Activated effector memory CD4-positive, alpha-beta T cell treated with anti-CD3 and anti-CD28 coated beads, Interleukin-2, amount 50 U/mL, for 16 hours (primary cell): ENCODE data around the gene C12orf56.

Source experiments
- DNase-seq: peaks from one replicate; pipeline ENCODE4 v3.0.0-alpha.2; 2020

The C12orf56 gene

DNA sequence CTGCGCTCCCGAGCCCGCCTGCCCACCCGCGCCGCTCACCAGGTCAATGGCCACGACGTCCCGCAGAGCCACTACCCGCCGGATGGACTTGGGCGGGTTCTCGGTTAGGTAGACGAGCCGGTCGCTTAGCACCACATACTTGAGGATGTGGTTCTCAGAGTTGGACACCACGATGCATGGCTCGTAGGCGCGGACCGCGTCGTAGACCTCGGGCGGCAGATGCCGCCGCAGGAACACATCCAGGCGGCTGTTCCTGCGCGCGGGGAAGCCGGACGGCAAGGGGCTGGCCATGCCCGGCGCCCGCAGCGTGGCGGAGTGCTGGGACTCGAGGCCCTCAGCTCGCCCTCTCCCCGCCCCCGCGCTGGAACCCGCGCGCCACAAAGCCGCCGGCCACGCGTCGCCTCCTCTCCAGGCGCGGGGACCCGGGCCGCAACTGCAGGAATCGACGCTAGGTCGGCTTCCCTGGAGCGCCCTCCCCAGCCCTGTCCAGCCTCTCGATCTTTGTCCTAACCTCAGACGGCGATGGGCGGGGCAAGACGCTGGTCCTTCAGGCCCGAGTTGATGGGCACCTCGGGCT, at the start of gene C12orf56:
Gene C12orf56 (minus strand): TSS at position 484 of the 577 bp plus-strand sequence. CDS start 193 bp downstream, at position 291.
- DNase-seq: no peak

DNA sequence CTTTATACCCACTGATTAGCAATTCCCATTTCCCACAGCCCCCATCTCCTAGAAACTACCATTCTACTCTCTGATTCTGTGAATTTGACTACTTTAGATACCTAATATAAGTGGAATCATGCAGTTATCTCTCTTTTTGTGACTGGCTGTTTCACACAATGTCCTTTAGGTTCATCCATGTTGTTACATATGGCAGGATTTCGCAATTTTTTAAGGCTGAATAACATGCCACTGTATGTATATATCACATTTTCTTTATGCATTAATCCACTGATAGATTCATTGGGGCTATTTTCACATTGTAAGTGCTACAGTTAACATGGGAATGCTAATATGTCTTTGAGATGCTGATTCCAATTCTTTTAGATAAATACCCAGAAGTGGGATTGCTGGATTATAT, 49.5 kb upstream of the C12orf56 start:
- DNase-seq: no peak

- no peak for DNase-seq
Observed at GRCh38 chr12:64433915-64434314, 43.4 kb upstream of the C12orf56 start.

- DNase-seq: no peak
Observed at GRCh38 chr12:64431791-64432190, 41.2 kb upstream of the C12orf56 start.

DNA sequence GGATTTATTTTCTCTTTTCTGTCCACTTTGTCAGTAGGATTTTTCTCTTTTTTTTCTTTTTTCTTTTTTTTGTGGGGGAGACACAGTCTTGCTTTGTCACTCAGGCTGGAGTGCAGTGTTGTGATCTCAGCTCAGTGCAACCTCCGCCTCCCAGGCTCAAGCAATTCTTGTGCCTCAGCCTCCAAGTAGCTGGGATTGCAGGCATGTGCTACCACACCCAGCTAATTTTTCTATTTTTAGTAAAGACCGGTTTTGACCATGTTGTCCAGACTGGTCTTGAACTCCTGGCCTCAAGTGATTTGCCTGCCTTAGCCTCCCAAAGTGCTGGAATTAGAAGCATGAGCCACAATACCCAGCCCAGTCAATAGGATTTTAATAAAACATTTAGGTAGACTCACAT, 40.3 kb upstream of the C12orf56 start:
- DNase-seq: no peak

- no peak for DNase-seq
Observed at GRCh38 chr12:64428956-64429355, 38.4 kb upstream of the C12orf56 start.

- no peak for DNase-seq
Observed at GRCh38 chr12:64427988-64428387, 37.4 kb upstream of the C12orf56 start.

GRCh38 chr12:64419696-64420095, 29.1 kb upstream of the C12orf56 start:
- no peak for DNase-seq

GRCh38 chr12:64418209-64418608, 27.7 kb upstream of the C12orf56 start:
- no peak for DNase-seq

GRCh38 chr12:64413884-64414283, 23.3 kb upstream of the C12orf56 start:
- DNase-seq: no peak

GRCh38 chr12:64412459-64412858, 21.9 kb upstream of the C12orf56 start:
- DNase-seq: no peak

DNA sequence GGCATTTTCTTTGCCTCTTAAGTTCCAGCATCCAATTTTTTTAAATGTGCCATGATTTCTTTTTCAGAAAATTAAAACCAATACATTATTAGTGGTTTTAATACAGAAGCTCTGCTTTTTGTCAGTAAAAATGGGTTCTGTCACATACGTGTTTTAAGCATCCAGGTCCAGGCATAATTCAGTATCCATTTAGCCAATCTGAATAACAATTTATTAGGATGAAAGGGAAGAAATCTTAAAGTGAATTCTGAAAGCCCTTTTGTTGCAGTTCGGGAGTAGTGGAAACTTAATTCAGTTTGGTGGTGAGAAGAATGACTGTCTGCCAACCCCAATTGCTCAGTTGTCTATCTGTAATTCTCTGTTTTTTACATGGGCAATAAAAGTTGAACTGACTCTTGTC, 20.9 kb upstream of the C12orf56 start:
- no peak for DNase-seq

- DNase-seq: no peak
Observed at GRCh38 chr12:64407342-64408223, 17.0 kb upstream of the C12orf56 start.

DNA sequence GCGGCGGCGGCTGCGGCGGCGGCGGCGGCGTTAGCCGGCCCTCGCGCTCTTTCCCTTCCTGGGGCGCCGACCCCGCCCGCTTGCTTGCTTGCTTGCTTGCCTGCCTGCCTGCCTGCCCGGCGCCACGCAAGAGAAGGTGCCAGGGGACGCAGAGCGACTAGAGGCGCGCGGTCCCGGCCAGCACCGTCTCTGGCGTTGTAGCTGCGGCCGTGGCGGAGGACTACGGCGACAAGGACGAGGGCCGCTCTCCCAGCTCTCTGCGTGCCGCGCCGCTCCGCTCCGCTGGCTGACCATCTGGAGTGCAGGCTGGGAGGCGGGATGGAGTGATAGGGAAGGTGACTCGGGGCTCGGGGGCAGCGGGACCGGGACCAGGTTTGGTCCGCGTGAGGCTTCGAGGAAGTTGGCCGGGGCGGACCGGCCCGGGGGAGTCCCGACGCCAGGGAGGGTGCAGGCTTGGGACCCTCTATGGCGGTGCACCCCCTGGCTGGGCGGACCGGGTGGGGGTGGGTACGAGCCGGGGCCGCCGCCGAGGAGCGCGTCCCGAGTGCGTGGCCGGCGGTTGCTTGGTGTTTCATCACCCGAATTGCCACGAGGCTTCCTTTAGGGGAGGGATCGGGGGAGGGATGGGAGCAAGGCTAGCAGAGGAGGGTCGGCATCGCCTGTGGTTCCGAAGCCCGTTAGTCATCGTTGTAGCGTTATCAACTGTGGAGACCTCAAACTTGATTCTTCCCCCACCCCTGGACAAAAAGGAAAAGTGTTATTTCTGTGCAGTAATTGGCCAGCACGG, 14.1 kb upstream of the C12orf56 start:
- DNase-seq: peak; percentile 88

GRCh38 chr12:64403707-64404469, 13.3 kb upstream of the C12orf56 start, which contains the start of gene XPOT:
Gene XPOT, plus strand, starts transcription at chr12:64404392. Its CDS starts 5,644 bp downstream, at chr12:64410036.
- peak; percentile 97 for DNase-seq

DNA sequence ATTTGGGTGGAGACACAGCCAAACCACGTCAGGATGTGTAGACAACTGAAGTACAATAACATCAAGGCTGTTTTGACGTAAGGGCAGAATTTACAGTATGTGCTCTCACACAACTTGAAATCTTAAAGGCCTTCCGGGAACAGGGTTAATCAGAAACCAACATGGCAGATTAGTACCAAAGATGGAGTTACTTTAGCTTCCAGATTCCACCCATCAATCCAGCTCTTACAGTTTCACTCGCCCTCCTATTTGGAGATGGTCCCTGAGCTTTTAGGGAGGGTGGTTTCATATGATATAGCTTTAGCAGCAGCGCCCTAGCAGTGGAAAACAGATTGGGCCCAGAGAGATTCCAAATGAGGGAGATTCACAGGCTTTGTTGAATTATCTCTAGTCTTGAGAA, 11.6 kb upstream of the C12orf56 start:
- DNase-seq: no peak

- DNase-seq: peak; percentile 71
Observed at GRCh38 chr12:64400041-64400440, 9.5 kb upstream of the C12orf56 start.

DNA sequence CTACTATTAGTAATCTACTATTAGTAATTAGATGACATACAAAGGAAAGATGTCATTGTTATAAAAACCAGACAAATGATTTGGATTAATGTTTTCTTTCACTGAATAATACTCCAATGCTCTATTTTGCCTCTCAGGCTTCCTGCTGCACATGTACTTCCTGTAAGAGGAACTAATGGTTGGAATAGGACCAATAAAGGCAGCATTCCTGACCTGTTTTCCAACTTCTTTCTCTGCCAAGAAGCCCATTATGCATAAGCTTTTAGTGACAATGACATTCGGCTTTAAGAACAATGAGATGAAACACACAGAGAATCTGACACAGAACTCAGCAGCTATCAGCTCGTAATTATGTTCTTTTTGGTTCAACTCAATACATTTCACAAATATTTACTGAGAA, 5.2 kb upstream of the C12orf56 start:
- DNase-seq: no peak

DNA sequence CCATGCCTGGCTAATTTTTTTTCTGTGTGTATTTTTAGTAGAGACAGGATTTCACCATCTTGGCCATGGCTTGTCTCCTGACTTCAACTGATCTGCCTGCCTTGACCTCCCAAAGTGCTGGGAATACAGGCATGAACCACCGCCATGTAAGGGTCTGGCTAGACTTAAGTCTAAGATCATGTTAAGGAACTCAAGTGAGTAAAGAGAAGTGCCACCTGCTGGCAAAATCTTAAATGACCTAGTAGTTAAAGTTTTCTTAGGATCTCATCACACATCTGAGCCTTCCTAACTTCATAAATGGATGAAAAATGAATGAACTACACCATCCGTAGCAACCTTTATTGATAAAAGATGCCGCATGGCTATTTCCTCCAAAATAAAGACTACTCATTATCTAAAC, 1.7 kb upstream of the C12orf56 start:
- DNase-seq: no peak

GRCh38 chr12:64389154-64389553, 1.4 kb downstream of the C12orf56 start:
- DNase-seq: no peak

DNA sequence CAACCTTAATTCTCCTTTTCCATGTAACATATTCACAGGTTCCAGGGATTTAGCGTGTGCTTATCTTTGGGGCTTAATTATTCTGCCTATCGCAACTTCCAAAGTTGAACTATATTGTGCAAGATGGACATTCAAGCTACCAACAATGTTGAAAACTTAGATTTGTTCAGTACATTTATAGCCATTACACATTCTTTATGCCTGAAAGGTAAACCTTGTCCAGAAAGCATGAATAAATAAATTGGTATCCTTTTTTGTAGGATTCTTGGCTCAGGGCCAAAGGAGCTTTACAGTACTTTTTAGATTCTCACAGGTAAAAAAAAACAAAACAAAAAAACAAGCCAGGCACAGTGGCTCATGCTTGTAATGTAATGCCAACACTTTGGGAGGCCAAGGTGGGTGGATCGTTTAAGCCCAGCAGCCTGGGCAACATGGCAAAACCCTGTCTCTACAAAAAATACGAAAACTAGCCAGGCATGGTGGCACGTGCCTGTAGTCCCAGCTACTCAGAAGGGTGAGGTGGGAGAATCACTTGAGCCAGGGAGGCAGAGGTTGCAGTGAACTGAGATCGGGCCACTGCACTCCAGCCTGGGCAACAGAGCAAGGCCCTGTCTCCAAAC, 3.3 kb downstream of the C12orf56 start:
- no peak for DNase-seq

- DNase-seq: peak; percentile 65
Observed at GRCh38 chr12:64385468-64385867, 5.1 kb downstream of the C12orf56 start.
